ENCODE measurements around the gene CPA5.

Gene CPA5

DNA sequence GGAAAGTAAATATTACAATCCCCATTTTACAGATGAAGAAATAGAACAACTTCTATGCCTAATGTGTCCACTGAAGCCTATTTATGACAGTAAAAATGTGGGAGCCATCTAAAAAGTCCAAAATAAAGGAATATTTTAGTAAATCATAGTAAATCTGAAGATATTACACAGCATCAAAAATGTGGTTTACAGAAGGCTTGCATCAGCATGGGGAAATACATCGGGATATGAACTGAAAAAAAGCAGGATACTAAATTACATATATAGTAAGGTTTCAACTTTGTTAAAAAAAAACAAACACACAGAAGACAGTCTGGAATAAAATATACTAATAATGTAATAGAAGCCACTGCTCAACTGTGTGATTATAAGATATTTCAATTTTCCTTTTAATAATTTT lies 56.5 kb downstream of the CPA5 start:
- ChIA-PET POLR2A (no interaction called here), CTCF (no interaction called here)
- DNase-seq (ENCODE audit: extremely low spot score): no peak
- TF ChIP-seq HDGF (IDR thresholded peaks at IDR 0.05; ENCODE audit: borderline replicate concordance): no peak
- TF ChIP-seq FOXA1 (IDR thresholded peaks at IDR 0.05): no peak
- no peak for TF ChIP-seq ZNF384 (IDR thresholded peaks at IDR 0.05)
- no peak for TF ChIP-seq LEF1 (IDR thresholded peaks at IDR 0.05; ENCODE audit: borderline replicate concordance)
- no peak for TF ChIP-seq NFRKB (IDR thresholded peaks at IDR 0.05)
- TF ChIP-seq PKNOX1 (IDR thresholded peaks at IDR 0.05): no peak
- TF ChIP-seq CTBP1 (IDR thresholded peaks at IDR 0.05; ENCODE audit: borderline replicate concordance): no peak
- no peak for TF ChIP-seq BHLHE40 (IDR thresholded peaks at IDR 0.05; ENCODE audit: borderline replicate concordance)
- TF ChIP-seq ELF4 (IDR thresholded peaks at IDR 0.05): no peak
- no peak for TF ChIP-seq SP1 (IDR thresholded peaks at IDR 0.05)

DNA sequence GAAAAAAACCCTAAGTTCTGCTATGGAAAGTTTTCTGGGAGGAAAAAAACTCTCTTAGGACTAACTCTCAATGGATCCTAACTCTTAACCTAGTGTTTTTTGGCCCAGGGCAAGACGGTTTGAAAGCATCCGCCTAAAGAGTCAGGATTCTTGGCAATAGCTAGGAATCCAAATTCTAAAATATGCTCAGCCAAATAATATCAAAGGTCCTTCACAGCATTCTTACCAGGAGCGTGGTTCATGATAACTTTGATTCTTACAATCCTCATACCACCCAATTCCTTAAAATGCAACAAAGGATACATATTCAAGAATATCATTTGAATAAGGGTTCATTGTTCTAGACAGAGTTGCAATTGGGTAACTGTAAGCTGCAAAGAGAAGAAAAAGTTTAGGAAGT lies 57.0 kb downstream of the CPA5 start:
- CTCF ChIA-PET: no interaction called here
- POLR2A ChIA-PET: no interaction called here

GRCh38 chr7:130405003-130405402 lies 60.4 kb downstream of the CPA5 start:
- no peak for DNase-seq (ENCODE audit: extremely low spot score)
- ChIA-PET CTCF (no interaction called here), POLR2A (no interaction called here)
- TF ChIP-seq ZNF384 (IDR thresholded peaks at IDR 0.05): no peak
- no peak for TF ChIP-seq BHLHE40 (IDR thresholded peaks at IDR 0.05; ENCODE audit: borderline replicate concordance)
- TF ChIP-seq FOXM1 (IDR thresholded peaks at IDR 0.05; ENCODE audit: borderline replicate concordance): no peak
- no peak for TF ChIP-seq FOXK2 (IDR thresholded peaks at IDR 0.05)
- TF ChIP-seq ELF4 (IDR thresholded peaks at IDR 0.05): no peak
- TF ChIP-seq SUZ12 (IDR thresholded peaks at IDR 0.05): no peak
- TF ChIP-seq ARNT (IDR thresholded peaks at IDR 0.05): no peak
- TF ChIP-seq PKNOX1 (IDR thresholded peaks at IDR 0.05): no peak
- TF ChIP-seq NFRKB (IDR thresholded peaks at IDR 0.05): no peak
- TF ChIP-seq SP1 (IDR thresholded peaks at IDR 0.05): no peak
- no peak for TF ChIP-seq TARDBP (IDR thresholded peaks at IDR 0.05)
- TF ChIP-seq HDGF (IDR thresholded peaks at IDR 0.05; ENCODE audit: borderline replicate concordance): no peak
- TF ChIP-seq FOXA1 (IDR thresholded peaks at IDR 0.05): no peak
- TF ChIP-seq L3MBTL2 (conservative IDR thresholded peaks at IDR 0.05): no peak

More for the DNA sequence above, 57.0 kb downstream of the CPA5 start:
- no peak for DNase-seq (ENCODE audit: extremely low spot score)
- TF ChIP-seq ELF4 (IDR thresholded peaks at IDR 0.05) (no peak), PKNOX1 (IDR thresholded peaks at IDR 0.05) (no peak)

- CTCF ChIA-PET: no interaction called here
Measured at GRCh38 chr7:130409067-130409711, 64.6 kb downstream of the CPA5 start.

GRCh38 chr7:130409712-130410072 lies 65.1 kb downstream of the CPA5 start:
- TF ChIP-seq PKNOX1 (IDR thresholded peaks at IDR 0.05): no peak
- no peak for TF ChIP-seq CTBP1 (IDR thresholded peaks at IDR 0.05; ENCODE audit: borderline replicate concordance)
- no peak for TF ChIP-seq SP1 (IDR thresholded peaks at IDR 0.05)
- no peak for TF ChIP-seq ARNT (IDR thresholded peaks at IDR 0.05)
- POLR2A ChIA-PET: no interaction called here

More at GRCh38 chr7:130409067-130409711, 64.6 kb downstream of the CPA5 start:
- DNase-seq (ENCODE audit: extremely low spot score): no peak
- POLR2A ChIA-PET: no interaction called here
- TF ChIP-seq ARNT (IDR thresholded peaks at IDR 0.05): no peak

GRCh38 chr7:130410868-130411541 lies 66.4 kb downstream of the CPA5 start:
- no peak for TF ChIP-seq L3MBTL2 (conservative IDR thresholded peaks at IDR 0.05)
- no peak for TF ChIP-seq ELF4 (IDR thresholded peaks at IDR 0.05)
- TF ChIP-seq LEF1 (IDR thresholded peaks at IDR 0.05; ENCODE audit: borderline replicate concordance): no peak
- no peak for TF ChIP-seq SUZ12 (IDR thresholded peaks at IDR 0.05)
- no peak for TF ChIP-seq SP1 (IDR thresholded peaks at IDR 0.05)
- TF ChIP-seq FOXM1 (IDR thresholded peaks at IDR 0.05; ENCODE audit: borderline replicate concordance): no peak
- TF ChIP-seq TARDBP (IDR thresholded peaks at IDR 0.05): no peak
- no peak for TF ChIP-seq BHLHE40 (IDR thresholded peaks at IDR 0.05; ENCODE audit: borderline replicate concordance)
- no peak for TF ChIP-seq CTBP1 (IDR thresholded peaks at IDR 0.05; ENCODE audit: borderline replicate concordance)
- TF ChIP-seq NFRKB (IDR thresholded peaks at IDR 0.05): no peak
- no peak for TF ChIP-seq PKNOX1 (IDR thresholded peaks at IDR 0.05)
- no peak for TF ChIP-seq FOXA1 (IDR thresholded peaks at IDR 0.05)
- TF ChIP-seq ARNT (IDR thresholded peaks at IDR 0.05): no peak
- TF ChIP-seq HDGF (IDR thresholded peaks at IDR 0.05; ENCODE audit: borderline replicate concordance): no peak
- no peak for TF ChIP-seq ZNF384 (IDR thresholded peaks at IDR 0.05)
- no peak for TF ChIP-seq FOXK2 (IDR thresholded peaks at IDR 0.05)
- DNase-seq (ENCODE audit: extremely low spot score): no peak
- CTCF ChIA-PET: interaction anchor here (0.5 to 1.3 kb wide), 2 partner anchors 12 to 657 kb away, joined by 3 read pairs; no protein-coding TSS in a partner anchor
- POLR2A ChIA-PET: no interaction called here

More at GRCh38 chr7:130409712-130410072, 65.1 kb downstream of the CPA5 start:
- CTCF ChIA-PET: no interaction called here
- DNase-seq (ENCODE audit: extremely low spot score): no peak

Measured in HEK293T (cell line).